IPS-20b (cell line): Measurements from ENCODE around the gene APH1B.
"Not testable (repeated sequence)": the region's sequence is repeated elsewhere in the genome, so short reads cannot be mapped to it uniquely, and the experiment has no call there.

ENCODE experiments used
- H3K27ac ChIP-seq: one replicate; pipeline ENCODE4 v1.5.1; 2013; ENCODE audit warnings: low read length
- H3K27me3 ChIP-seq: 2 replicates; pipeline ENCODE4 v1.6.1; 2013; ENCODE audit warnings: mild to moderate bottlenecking, low read length, inconsistent platforms; ENCODE audit not compliant: insufficient read depth
- H3K36me3 ChIP-seq: 2 replicates; pipeline ENCODE4 v1.6.1; 2013; ENCODE audit warnings: low read depth, mild to moderate bottlenecking, inconsistent platforms, low read length, moderate library complexity; ENCODE audit not compliant: insufficient read depth
- H3K4me1 ChIP-seq: 2 replicates; pipeline ENCODE4 v1.6.1; 2013; ENCODE audit warnings: mild to moderate bottlenecking, control low read depth, inconsistent platforms, low read length, moderate library complexity; ENCODE audit not compliant: insufficient read depth
- H3K4me3 ChIP-seq: 2 replicates; pipeline ENCODE4 v1.5.1; 2013; ENCODE audit warnings: mild to moderate bottlenecking, low read length, inconsistent platforms
- H3K9ac ChIP-seq: 2 replicates; pipeline ENCODE4 v1.6.1; 2013; ENCODE audit warnings: low read depth, mild to moderate bottlenecking, inconsistent platforms, low read length, moderate library complexity
- H3K9me3 ChIP-seq: 2 replicates; pipeline ENCODE4 v1.6.1; 2013; ENCODE audit warnings: mild to moderate bottlenecking, low read depth, low read length, inconsistent platforms; ENCODE audit not compliant: insufficient read depth

APH1B gene

GRCh38 chr15:63277038-63277892 lies at the start of gene APH1B:
APH1B (plus strand) TSS chr15:63277605; CDS start chr15:63277624, 19 bp downstream.
- peaks cover 17% of the 10 kb centered on the region; the same call in 1 of the 2 replicates for H3K27me3 ChIP-seq
- no peak within 1 kb of the TSS for H3K27ac ChIP-seq
- H3K9ac ChIP-seq, result peak within 1 kb of the TSS; percentile 75; the same call in 1 of the 2 replicates
- peak within 1 kb of the TSS; percentile 90 for H3K4me3 ChIP-seq
- peaks cover 16% of the 10 kb centered on the region; the same call in 1 of the 2 replicates for H3K36me3 ChIP-seq
- peaks cover 10% of the 10 kb centered on the region for H3K4me1 ChIP-seq
- peaks cover 5% of the 10 kb centered on the region; the same call in 1 of the 2 replicates for H3K9me3 ChIP-seq

- H3K27ac ChIP-seq, result no peak overlapping the region
- H3K9ac ChIP-seq, result no peak overlapping the region
- no peak overlapping the region for H3K4me3 ChIP-seq
- H3K9me3 ChIP-seq, result no peaks in the 10 kb centered on the region
- no peaks in the 10 kb centered on the region for H3K27me3 ChIP-seq
- no peaks in the 10 kb centered on the region for H3K36me3 ChIP-seq
- no peaks in the 10 kb centered on the region for H3K4me1 ChIP-seq
Observed at GRCh38 chr15:63227689-63228088, 49.7 kb upstream of the APH1B start.

GRCh38 chr15:63231206-63231605 lies 46.2 kb upstream of the APH1B start:
- Histone ChIP-seq H3K4me3 (no peak overlapping the region), H3K9ac (no peak overlapping the region), H3K27ac (no peak overlapping the region), H3K9me3 (no peaks in the 10 kb centered on the region), H3K4me1 (no peaks in the 10 kb centered on the region), H3K36me3 (no peaks in the 10 kb centered on the region), H3K27me3 (no peaks in the 10 kb centered on the region)

GRCh38 chr15:63231706-63232105 lies 45.7 kb upstream of the APH1B start:
- Histone ChIP-seq H3K4me3 (no peak overlapping the region), H3K9ac (no peak overlapping the region), H3K27me3 (no peaks in the 10 kb centered on the region), H3K4me1 (no peaks in the 10 kb centered on the region), H3K9me3 (no peaks in the 10 kb centered on the region), H3K27ac (no peak overlapping the region), H3K36me3 (no peaks in the 10 kb centered on the region)

- H3K9ac ChIP-seq, result no peak overlapping the region
- H3K4me3 ChIP-seq, result no peak overlapping the region
- H3K36me3 ChIP-seq, result no peaks in the 10 kb centered on the region
- no peaks in the 10 kb centered on the region for H3K9me3 ChIP-seq
- no peaks in the 10 kb centered on the region for H3K4me1 ChIP-seq
- no peaks in the 10 kb centered on the region for H3K27me3 ChIP-seq
- no peak overlapping the region for H3K27ac ChIP-seq
Observed at GRCh38 chr15:63232405-63232804, 45.0 kb upstream of the APH1B start.

GRCh38 chr15:63232943-63233342 lies 44.5 kb upstream of the APH1B start:
- no peak overlapping the region for H3K27ac ChIP-seq
- no peaks in the 10 kb centered on the region for H3K36me3 ChIP-seq
- H3K27me3 ChIP-seq, result no peaks in the 10 kb centered on the region
- H3K4me3 ChIP-seq, result no peak overlapping the region
- H3K4me1 ChIP-seq, result no peaks in the 10 kb centered on the region
- H3K9ac ChIP-seq, result no peak overlapping the region
- H3K9me3 ChIP-seq, result no peaks in the 10 kb centered on the region

- no peaks in the 10 kb centered on the region for H3K36me3 ChIP-seq
- H3K9me3 ChIP-seq, result no peaks in the 10 kb centered on the region
- no peak overlapping the region for H3K4me3 ChIP-seq
- no peaks in the 10 kb centered on the region for H3K4me1 ChIP-seq
- no peak overlapping the region for H3K9ac ChIP-seq
- H3K27me3 ChIP-seq, result no peaks in the 10 kb centered on the region
- no peak overlapping the region for H3K27ac ChIP-seq
Observed at GRCh38 chr15:63233667-63234423, 43.6 kb upstream of the APH1B start.

- Histone ChIP-seq H3K27ac (no peak overlapping the region), H3K9ac (no peak overlapping the region), H3K4me1 (no peaks in the 10 kb centered on the region), H3K9me3 (no peaks in the 10 kb centered on the region), H3K4me3 (no peak overlapping the region), H3K27me3 (no peaks in the 10 kb centered on the region), H3K36me3 (no peaks in the 10 kb centered on the region)
Observed at GRCh38 chr15:63234451-63234870, 42.9 kb upstream of the APH1B start.

- H3K36me3 ChIP-seq, result no peaks in the 10 kb centered on the region
- H3K4me3 ChIP-seq, result no peak overlapping the region
- no peaks in the 10 kb centered on the region for H3K9me3 ChIP-seq
- H3K4me1 ChIP-seq, result no peaks in the 10 kb centered on the region
- H3K27me3 ChIP-seq, result no peaks in the 10 kb centered on the region
- no peak overlapping the region for H3K27ac ChIP-seq
- H3K9ac ChIP-seq, result no peak overlapping the region
Observed at GRCh38 chr15:63236272-63236671, 41.1 kb upstream of the APH1B start.

- H3K36me3 ChIP-seq, H3K27ac ChIP-seq, H3K4me3 ChIP-seq, H3K4me1 ChIP-seq, H3K27me3 ChIP-seq, H3K9me3 ChIP-seq, H3K9ac ChIP-seq: not testable (repeated sequence)
Observed at GRCh38 chr15:63237086-63237485, 40.3 kb upstream of the APH1B start.

GRCh38 chr15:63238171-63238570 lies 39.2 kb upstream of the APH1B start:
- no peaks in the 10 kb centered on the region for H3K27me3 ChIP-seq
- no peak overlapping the region for H3K4me3 ChIP-seq
- no peak overlapping the region for H3K27ac ChIP-seq

GRCh38 chr15:63238796-63239195 lies 38.6 kb upstream of the APH1B start:
- H3K9ac ChIP-seq, result no peak overlapping the region
- H3K27me3 ChIP-seq, result no peaks in the 10 kb centered on the region
- H3K9me3 ChIP-seq, result peaks cover 10% of the 10 kb centered on the region; the same call in 1 of the 2 replicates
- no peak overlapping the region for H3K27ac ChIP-seq
- no peak overlapping the region for H3K4me3 ChIP-seq
- H3K36me3 ChIP-seq, result no peaks in the 10 kb centered on the region
- H3K4me1 ChIP-seq, result no peaks in the 10 kb centered on the region

More at GRCh38 chr15:63238171-63238570, 39.2 kb upstream of the APH1B start:
- Histone ChIP-seq H3K9ac (no peak overlapping the region), H3K9me3 (peaks cover 7% of the 10 kb centered on the region; the same call in 1 of the 2 replicates), H3K4me1 (no peaks in the 10 kb centered on the region), H3K36me3 (no peaks in the 10 kb centered on the region)
